WTC11 (cell line): ENCODE measurements around the gene ABCB8.

Source experiments
- CTCF ChIP-seq: fragments of 200-600 bp; IDR thresholded peaks from 2 replicates; pipeline ENCODE4 v1.8.0; 2022; ENCODE audit warnings: antibody characterized with exemption
- ERG ChIP-seq: fragments of 250-450 bp; sonication (Bioruptor Pico); IDR thresholded peaks from 2 replicates; pipeline ENCODE4 v1.8.0; 2021; ENCODE audit warnings: mild to moderate bottlenecking
- GTF2I ChIP-seq: fragments of 250-450 bp; sonication (Bioruptor Pico); conservative IDR thresholded peaks from 2 replicates; pipeline ENCODE4 v1.4.0; 2021; ENCODE audit warnings: mild to moderate bottlenecking
- JUN ChIP-seq: sonication (generic); formaldehyde crosslinking; IDR thresholded peaks from 2 replicates; pipeline ENCODE4 v1.8.0; 2023; ENCODE audit warnings: mild to moderate bottlenecking, missing genetic modification reagents
- PREB ChIP-seq: sonication (generic); formaldehyde crosslinking; IDR thresholded peaks from 2 replicates; pipeline ENCODE4 v1.8.1; 2022; ENCODE audit warnings: mild to moderate bottlenecking, missing genetic modification reagents, moderate library complexity, borderline replicate concordance
- SP1 ChIP-seq: sonication (generic); formaldehyde crosslinking; conservative IDR thresholded peaks from 2 replicates; pipeline ENCODE4 v1.8.1; 2022; ENCODE audit warnings: missing genetic modification reagents

GRCh38 chr7:151091431-151091830, 63.2 kb downstream of the ABCB8 start:
- TF ChIP-seq CTCF (peak; percentile 35; the same call in 1 of the 2 replicates), PREB (no peak), ERG (CRISPR knock-in tag) (no peak), JUN (CRISPR knock-in tag) (no peak), GTF2I (no peak), SP1 (CRISPR knock-in tag) (no peak)
